NT2/D1 (cell line): ENCODE data around the gene MAGEL2.

Experiments
- SUZ12 ChIP-seq: IDR thresholded peaks from 2 replicates; pipeline ENCODE4 v1.6.1; 2011; ENCODE audit not compliant: insufficient read length, insufficient read depth; ENCODE audit errors: extremely low read depth
- ZNF274 ChIP-seq: IDR thresholded peaks from 2 replicates; pipeline ENCODE4 v1.6.1; 2011; ENCODE audit warnings: mild to moderate bottlenecking, low read depth, low read length

DNA sequence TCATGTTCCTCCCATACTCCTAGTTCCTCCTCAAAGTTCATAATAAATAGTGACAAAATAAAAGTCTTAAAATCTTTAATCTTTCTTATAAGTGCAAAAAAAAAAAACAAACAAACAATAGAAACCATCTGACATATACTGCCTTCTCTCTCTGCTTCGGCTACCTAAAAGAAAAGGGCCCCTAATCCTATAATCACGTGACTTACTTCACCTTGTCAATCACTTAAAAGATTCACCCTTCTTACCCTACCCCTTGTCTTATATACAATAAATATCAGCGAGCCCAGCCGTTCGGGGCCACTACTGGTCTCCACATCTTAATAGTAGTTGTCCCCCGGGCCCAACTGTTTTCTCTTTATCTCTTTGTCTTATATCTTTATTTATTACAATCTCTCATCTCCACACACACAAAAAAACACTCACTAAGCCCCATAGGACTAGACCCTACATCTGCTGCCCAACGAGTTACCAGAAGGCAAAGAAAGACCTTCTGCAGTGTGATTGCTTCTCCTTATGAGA lies 53.4 kb downstream of the MAGEL2 start:
- TF ChIP-seq SUZ12: no peak
- no peak for TF ChIP-seq ZNF274
